ENCODE results near the gene SKP1. TPM values are rescaled to one million over a fixed set of nuclear protein-coding genes. Genes with fewer than 3 reads are reported as not detected.

Gene SKP1
- total and polyA plus RNA-seq, 12 donors = 65.2 to 675 (median 483) TPM

- Histone ChIP-seq H3K36me3 (peaks cover 0 to 98% (median 5%) of the 10 kb centered on the region in 9 donors), H3K27ac (no peak overlapping the region), H3K27me3 (no peaks in the 10 kb centered on the region), H3K9me3 (no peaks in the 10 kb centered on the region), H3K4me3 (no peak overlapping the region), H3K4me1 (peaks cover 4 to 49% (median 24%) of the 10 kb centered on the region in 9 donors)
- intact Hi-C loops (cut with DNase I) = loop anchor here in 9 of 10 donors (2.0 to 10.0 kb wide), 6 partner anchors 42 to 105 kb away; no protein-coding TSS in a partner anchor
- WGBS, 2 donors = 96% methylated on average over 10 of the region's 10 CpGs
- ATAC-seq (no peak), DNase-seq (no peak)
- TF ChIP-seq CTCF (IDR thresholded peaks at IDR 0.05) = no peak
These were observed 32.5 kb downstream of the SKP1 start for GRCh38 chr5:134143944-134144941.

- H3K4me1 ChIP-seq = peaks cover 9 to 51% (median 25%) of the 10 kb centered on the region in 9 donors
- no peak for TF ChIP-seq CTCF (IDR thresholded peaks at IDR 0.05)
- intact Hi-C loops (cut with DNase I) = loop anchor here in 8 of 10 donors (2.0 to 10.0 kb wide), 4 partner anchors 41 to 103 kb away; no protein-coding TSS in a partner anchor
- H3K4me3 ChIP-seq = no peak overlapping the region
- no peak for ATAC-seq
- no peak for DNase-seq
- H3K27ac ChIP-seq = no peak overlapping the region
- no peaks in the 10 kb centered on the region for H3K27me3 ChIP-seq
- no peaks in the 10 kb centered on the region for H3K9me3 ChIP-seq
- peaks cover 0 to 95% (median 3%) of the 10 kb centered on the region in 9 donors for H3K36me3 ChIP-seq
- WGBS, 2 donors = 86 to 92% methylated on average over 5 of the region's 5 CpGs
These were observed 33.3 kb downstream of the SKP1 start for GRCh38 chr5:134143431-134143830.

GRCh38 chr5:134142806-134143205 lies 33.9 kb downstream of the SKP1 start:
- intact Hi-C loops (cut with DNase I) = loop anchor here in 8 of 10 donors (2.0 to 10.0 kb wide), 4 partner anchors 41 to 102 kb away; no protein-coding TSS in a partner anchor
- ATAC-seq (no peak), DNase-seq (no peak)
- H3K36me3 ChIP-seq = peaks cover 0 to 89% (median 3%) of the 10 kb centered on the region in 9 donors
- H3K27me3 ChIP-seq = no peaks in the 10 kb centered on the region
- TF ChIP-seq CTCF (IDR thresholded peaks at IDR 0.05) = no peak
- H3K4me1 ChIP-seq = peaks cover 9 to 49% (median 25%) of the 10 kb centered on the region in 9 donors
- no peak overlapping the region for H3K4me3 ChIP-seq
- H3K27ac ChIP-seq = no peak overlapping the region
- H3K9me3 ChIP-seq = no peaks in the 10 kb centered on the region
- WGBS, 2 donors = 92 to 94% methylated on average over 12 of the region's 12 CpGs

GRCh38 chr5:134142052-134142451 lies 34.7 kb downstream of the SKP1 start:
- Histone ChIP-seq H3K4me3 (no peak overlapping the region), H3K9me3 (no peaks in the 10 kb centered on the region), H3K27me3 (no peaks in the 10 kb centered on the region), H3K27ac (no peak overlapping the region), H3K36me3 (peaks cover 0 to 82% (median 3%) of the 10 kb centered on the region in 9 donors), H3K4me1 (peaks cover 9 to 48% (median 25%) of the 10 kb centered on the region in 9 donors)
- ATAC-seq (no peak), DNase-seq (no peak)
- WGBS, 2 donors = 76 to 85% methylated on average over 5 of the region's 5 CpGs
- TF ChIP-seq CTCF (IDR thresholded peaks at IDR 0.05) = no peak
- intact Hi-C loops (cut with DNase I) = loop anchor here in 8 of 10 donors (2.0 to 10.0 kb wide), 4 partner anchors 40 to 101 kb away; no protein-coding TSS in a partner anchor
